Loucy (cell line): ENCODE measurements around the gene HYOU1.

Experiments used
- EZH2phosphoT487 ChIP-seq: fragments of 200-600 bp; IDR thresholded peaks from 2 replicates; pipeline ENCODE4 v1.6.1; 2018; ENCODE audit warnings: antibody characterized with exemption, mild to moderate bottlenecking, moderate library complexity, borderline replicate concordance
- TF ChIP-seq, protein P1 (sequence below): fragments of 200-600 bp; sonication (generic); conservative IDR thresholded peaks from 2 replicates; pipeline ENCODE4 v1.5.1; 2014; ENCODE audit warnings: mild to moderate bottlenecking, antibody characterized with exemption, low read length

DNA sequence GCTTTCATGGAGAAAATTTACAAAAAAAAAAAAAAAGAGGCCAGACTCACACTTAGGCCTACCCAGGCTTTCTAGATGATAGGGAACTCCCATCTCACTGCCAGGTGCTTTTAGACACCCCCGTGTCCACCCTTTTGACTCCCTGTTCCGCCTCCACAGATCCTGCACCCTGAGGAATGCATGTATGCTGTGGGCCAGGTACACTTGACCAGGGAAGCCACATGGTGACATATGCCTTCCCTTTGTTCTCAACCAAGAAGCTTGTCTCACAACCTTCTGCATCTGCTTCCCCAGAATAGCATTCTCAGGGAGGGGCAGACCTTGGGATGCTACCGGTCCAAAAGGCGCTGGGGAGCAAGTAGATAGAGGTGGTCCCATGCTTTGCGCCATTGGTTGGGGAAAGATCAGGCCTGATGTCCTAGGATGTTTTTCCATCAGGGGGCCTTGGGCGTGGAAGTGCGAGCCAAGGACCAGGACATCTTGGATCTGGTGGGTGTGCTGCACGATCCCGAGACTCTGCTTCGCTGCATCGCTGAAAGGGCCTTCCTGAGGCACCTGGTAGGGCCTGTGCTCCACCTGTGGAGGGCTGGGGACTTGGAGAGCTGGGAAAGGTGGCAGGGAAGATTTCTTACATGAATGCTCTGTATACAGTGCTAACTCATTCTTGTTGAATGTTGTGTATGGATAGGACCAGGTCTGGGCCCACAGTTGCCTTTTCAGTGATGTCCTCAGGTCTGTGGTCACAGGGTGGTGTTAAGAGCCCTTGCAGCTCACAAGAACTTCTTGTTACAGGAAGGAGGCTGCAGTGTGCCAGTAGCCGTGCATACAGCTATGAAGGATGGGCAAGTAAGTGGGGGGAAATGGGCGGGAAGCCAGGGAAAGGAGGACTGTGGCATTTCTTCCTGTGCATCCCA lies 35.2 kb upstream of the HYOU1 start:
- TF ChIP-seq, protein P1, sequence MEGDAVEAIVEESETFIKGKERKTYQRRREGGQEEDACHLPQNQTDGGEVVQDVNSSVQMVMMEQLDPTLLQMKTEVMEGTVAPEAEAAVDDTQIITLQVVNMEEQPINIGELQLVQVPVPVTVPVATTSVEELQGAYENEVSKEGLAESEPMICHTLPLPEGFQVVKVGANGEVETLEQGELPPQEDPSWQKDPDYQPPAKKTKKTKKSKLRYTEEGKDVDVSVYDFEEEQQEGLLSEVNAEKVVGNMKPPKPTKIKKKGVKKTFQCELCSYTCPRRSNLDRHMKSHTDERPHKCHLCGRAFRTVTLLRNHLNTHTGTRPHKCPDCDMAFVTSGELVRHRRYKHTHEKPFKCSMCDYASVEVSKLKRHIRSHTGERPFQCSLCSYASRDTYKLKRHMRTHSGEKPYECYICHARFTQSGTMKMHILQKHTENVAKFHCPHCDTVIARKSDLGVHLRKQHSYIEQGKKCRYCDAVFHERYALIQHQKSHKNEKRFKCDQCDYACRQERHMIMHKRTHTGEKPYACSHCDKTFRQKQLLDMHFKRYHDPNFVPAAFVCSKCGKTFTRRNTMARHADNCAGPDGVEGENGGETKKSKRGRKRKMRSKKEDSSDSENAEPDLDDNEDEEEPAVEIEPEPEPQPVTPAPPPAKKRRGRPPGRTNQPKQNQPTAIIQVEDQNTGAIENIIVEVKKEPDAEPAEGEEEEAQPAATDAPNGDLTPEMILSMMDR = no peak
- no peak for TF ChIP-seq EZH2phosphoT487
